HL-60/S4 (cell line): ENCODE measurements around the gene ACAA2.

ENCODE experiments used
- in situ Hi-C: fragments of 300-500 bp; cut with MboI; formaldehyde crosslinking; loops from 2 replicates; pipeline ENCODE4 v1.14.3; 2022; ENCODE audit warnings: low sequenced_read_pairs

The ACAA2 gene

DNA sequence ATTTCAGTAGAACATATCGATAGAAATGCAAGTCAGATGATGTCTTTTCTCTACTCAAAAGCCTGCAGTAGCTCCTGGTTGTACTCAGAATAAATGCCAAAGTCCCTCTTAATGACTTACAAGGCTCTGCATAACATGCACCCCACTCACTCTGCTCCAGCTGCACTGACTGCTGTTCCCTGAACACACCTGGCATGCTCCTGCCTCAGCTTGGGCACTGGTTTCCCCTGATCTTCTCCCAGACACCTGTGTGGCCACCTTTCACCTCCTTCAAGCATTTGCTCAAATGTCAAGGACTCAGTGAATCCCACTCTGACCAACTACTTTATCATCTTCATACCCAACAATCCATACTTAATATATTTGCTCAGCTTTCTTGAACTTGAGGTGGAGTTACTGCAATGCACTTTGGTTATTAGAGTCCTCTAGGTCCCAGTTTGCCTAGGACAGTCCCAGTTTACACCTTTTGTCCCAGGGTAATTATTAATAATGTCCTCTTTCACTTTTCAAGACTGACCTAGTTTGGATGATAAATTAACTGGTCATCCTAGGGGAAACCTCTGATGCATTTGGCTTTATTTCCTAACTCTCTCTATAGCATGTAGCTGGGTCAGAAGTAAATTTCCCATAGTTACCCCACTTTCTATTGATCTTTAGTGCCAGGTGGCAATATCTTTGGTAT, 44.1 kb downstream of the ACAA2 start:
- in situ Hi-C loops, result no loop called here

DNA sequence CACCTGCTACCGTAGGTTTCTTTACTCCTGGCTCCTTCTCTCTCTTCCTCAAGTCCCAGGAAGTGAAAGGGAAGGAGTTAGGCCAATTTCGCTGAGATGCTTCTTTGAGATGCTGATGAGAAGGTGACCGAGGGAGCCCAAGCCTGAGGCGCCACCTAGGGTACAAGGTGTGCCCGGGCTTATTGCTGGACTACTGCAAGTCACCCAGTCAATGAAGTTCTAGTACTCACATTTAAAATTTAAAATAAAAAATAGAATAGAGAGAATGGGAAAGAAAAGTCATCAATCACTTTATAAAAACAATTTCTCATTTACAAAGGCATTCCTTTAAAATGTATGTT, 45.3 kb downstream of the ACAA2 start:
- in situ Hi-C loops, result no loop called here

DNA sequence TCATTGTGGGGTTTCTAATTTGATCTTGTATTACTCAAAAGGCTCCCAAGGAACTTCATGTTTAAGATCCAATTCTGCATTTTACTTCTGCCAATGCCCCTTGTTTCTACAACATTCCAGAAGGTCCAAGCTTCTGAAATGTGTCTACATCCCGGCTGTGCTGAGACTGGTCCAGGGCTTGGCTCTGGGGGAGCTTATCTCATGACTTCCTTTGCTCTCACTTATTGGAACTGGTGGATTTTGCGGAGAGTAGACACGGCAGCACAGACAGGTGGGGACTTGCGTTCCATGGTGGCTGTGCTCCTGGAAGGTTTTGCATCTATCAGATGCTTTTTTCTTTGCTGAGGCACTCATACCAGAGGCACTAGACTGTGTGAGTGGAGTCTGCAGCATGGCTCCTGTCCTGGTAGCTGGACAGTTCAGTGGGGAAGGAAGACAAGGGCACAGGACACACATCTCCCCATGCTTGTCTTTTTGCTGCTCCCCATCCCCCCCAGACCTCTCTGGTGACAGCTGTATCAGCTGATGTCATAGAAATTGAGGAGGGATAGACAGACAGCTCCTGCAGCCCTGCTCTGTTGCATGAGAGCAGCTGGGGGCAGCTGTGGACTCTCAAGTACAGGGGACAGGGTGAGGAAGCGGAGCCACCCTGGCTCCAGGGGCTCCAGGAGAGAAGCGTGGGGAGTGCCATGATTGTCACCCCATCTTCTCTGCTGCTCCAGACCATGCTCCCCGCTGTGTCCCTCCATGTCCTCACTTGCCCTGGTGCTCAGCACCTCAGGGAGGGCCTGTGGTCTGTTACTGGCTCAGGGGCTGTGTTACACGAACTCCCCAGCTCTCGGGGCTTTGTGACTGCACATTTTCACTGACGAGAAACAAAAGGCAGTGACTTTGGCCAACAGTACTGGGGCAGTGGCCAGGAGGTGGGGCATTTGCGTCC, 46.0 kb downstream of the ACAA2 start:
- in situ Hi-C loops, result no loop called here

DNA sequence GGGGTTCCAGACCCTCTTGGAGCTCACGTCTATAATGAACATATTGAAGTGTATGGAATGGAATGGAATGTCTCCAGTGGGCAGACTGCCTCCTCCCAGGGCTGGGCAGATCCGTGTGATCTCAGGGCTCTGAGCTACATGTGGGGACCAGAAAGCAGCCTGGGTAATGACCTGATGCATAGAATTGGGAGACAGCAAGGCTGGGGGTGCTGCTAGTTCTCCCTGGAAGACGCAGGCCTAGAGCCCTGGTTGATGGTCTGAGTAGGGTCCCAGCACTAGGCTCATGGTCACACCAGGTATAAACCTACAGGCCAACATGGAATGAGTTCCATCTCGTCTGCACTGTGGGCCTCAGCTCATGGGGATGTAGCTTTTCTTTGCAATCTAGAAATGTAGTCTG, 46.7 kb downstream of the ACAA2 start:
- in situ Hi-C loops, result no loop called here

DNA sequence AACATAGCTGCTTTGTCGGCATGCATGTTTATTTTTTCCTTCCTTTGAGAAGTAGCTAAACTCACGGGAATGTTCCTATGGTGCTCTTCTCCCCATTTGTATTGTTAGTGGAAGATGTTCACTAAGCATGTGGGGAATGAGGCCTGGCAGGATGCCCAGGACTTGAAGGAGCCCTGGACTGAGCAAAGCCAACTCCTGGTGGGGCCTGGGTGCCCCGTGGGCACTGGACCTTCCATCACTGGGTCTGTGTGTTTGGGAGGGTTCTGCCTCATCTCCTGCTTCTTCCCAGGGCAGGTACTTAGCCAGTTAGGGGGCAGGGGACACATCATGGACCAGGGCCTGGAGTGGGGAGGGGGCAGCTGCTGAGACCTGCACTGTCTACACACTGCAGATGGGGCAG, 49.3 kb downstream of the ACAA2 start:
- in situ Hi-C loops, result no loop called here

DNA sequence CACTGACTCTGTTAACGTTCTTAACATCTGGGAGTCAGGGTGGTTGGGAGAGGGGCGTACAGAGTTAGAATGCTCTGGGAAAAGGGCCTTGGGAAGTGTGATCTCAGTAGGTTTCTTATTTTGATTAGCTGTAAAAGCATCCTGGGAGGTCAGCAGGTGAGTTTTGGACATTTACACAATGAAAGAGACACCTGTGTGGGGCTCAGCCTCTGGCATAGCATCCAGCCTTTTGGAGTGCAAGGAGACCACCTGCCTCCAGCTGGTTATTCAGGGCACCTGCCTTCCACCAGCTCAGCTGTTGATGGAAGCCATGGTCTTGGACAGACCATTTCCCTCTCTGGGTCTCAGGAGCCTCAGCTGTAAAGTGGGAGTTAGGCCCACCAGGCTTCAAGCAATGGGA, 49.7 kb downstream of the ACAA2 start:
- in situ Hi-C loops, result no loop called here

DNA sequence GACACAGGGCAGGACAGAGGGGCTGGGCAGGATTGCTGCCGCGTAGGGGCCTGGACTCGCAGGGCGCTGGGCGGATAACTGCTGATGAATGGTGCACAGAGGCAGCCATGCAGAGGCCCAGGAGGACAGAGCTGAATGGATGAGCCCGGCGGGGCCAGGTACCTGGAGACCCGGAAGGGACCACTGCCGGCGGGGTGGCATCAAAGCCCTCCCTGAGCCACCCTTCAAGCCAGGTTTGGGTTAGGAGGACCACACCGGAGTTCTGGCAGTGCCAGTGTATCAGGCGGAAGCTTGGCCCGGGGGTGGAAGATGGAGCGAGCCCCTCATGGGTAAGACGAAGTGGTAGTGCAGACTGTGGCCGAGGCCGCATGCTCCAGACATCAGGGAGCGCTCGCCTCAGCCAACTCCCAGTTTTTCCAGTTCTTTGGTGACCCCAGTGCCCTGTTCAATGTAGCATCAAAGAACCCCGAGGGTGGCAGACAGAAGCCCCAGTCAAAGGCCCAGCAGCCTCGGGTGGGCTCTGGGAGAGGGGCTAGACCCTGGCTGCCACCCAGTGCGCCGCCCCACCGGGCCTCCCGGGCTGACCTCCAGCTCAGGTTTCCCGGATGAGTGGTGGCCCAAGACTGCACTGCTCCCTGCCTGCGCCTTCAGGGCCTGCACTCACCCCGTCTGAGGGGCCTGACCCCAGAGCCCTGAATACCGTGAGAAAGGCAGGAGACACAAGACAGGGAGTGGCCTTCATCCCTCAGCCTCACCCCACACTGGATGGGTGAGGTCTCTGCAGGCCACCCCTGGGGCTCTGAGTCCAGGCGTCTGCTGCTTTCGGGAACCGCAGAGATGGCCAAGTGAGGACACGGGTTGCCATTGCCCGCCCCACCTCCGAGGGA, 50.9 kb downstream of the ACAA2 start:
- in situ Hi-C loops, result no loop called here

DNA sequence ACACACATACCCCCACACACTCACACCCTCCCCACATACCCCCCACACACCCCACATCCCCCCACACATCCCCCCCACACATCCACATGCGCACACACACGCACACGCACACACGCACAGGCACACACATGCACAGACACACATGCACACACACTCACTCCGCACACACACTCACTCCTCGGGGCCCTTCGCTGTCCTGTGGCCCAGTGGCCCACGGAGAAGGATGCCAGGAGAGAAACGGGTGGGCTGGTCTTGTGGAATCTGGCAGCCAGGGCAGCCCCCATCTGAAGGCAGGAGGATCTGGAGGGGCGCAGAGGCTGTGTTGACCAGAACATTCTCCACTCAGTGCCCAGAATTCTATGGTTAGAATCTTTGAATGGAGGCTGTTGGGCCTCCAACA, 51.6 kb downstream of the ACAA2 start:
- in situ Hi-C loops, result no loop called here

DNA sequence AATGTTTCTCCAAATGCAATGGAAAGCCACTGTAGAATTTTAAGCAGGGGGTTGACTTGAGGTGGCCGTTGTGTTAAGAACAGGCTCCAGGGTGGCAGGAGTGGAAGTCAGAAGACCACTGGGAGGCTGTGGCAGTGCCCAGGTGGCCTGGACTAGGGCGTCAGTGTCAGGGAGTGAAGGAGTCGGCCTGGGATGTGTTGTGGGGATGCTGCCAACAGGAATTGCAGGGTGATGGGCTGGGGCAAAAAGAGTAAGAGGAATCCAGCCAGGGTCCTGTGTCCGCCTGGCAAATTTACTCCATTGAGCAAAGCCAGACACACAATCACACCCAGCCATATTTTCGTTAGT, 55.1 kb downstream of the ACAA2 start:
- in situ Hi-C loops, result no loop called here

DNA sequence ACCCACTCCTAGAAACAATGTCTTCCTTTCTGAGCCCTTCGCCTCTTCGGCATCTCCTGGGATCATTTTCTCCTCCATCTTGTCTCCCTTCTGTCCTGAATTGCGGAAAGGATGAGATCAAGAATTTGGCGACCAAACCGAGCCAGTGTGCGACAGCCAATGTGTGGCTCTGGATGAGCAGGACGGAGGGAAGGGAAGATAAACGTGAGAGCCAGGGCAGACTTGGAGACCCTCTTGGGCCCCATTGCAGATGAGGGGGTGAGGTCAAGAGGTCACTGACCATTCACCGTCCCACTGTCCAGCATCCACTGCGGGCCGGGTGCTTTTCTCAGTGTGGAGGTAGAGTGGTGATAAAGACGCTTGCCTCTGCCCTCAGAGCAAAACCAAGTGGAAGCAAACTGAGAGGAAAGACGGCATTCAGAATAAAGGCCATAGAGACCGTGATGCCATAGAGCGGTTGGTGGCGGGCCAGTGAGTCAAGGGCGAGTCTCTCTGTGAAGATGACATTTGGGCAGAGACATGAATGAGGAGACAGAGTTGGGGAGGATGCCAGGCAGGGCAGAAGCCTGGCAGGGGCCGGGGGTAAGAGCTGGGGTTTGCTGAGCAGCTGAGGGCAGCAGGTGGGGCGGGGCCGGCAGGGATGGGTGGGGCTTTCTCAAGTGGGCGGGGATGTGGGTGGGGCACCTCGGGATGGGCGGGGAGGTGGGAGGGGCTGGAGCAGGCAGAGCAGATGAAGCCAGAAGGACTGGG, 55.6 kb downstream of the ACAA2 start:
- in situ Hi-C loops, result no loop called here

DNA sequence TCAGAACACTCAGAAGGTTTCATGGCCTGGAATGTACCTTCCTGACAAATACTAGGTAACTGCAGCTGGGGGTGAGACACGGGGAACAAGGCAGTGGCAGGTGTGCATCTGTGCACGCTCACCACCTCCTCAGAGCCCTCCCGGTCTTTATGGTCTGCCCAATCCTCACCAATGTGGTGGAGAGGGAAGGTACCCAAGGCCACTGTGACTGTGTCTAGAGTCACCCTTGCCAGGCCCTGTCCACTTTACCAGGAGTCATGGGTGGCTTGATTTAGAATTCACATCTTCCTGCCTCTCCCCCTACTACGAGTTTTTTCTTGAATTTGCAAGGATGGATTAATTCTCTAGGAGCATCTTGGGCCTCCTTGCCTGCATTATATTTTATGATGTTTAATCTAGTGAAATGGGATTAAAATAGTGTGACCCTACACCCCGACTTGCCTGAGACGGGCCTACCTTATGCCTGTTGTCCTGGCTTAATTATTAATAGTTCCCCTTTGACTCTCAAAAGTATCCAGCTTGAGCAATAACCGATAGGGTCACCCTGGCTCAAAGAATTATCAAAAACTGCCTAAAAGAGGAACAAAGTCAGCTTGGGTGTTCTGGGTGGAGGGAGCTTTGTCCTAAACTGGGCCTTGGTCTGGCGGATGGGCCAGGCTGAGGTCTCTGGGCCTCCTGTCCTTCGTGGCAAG, 56.5 kb downstream of the ACAA2 start:
- in situ Hi-C loops, result no loop called here

DNA sequence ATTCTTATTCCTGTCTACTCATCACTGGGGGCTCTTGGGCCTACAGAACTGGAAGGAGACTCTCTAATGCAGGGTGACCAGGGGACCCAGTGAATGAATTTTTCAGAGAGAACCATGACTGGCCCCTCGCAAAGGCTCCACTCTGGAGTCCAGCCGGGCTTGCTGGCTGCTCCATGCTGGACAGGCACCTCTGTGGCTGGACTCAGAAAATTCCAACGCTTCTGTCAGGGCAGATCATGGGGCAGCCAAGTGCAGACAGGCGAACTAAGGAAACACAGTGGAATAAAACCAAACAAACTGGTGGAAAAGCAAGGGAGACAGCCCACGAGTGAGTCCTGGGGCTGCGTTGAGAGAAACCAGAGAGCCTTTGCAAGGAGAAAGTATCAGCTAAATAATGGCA, 57.2 kb downstream of the ACAA2 start:
- in situ Hi-C loops, result no loop called here

DNA sequence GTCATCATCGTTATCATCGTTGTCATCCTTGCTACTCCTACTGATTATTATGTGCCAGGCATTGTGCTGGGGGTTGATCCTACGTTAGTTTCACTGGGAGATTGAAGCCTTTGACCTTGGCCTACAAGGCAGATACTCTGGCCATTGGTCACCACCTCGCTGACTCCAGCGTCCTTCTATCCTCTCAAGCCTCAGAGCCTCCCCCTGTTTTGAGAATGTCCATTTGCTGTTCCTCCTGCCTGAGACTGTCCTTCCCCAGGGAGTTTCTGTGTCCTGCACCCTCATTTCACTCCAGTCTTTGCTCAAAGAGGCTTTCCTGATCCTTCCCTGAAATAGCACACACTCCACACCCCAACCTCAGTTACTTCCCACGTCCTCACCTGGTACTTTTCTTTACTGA, 57.8 kb downstream of the ACAA2 start:
- in situ Hi-C loops, result no loop called here

DNA sequence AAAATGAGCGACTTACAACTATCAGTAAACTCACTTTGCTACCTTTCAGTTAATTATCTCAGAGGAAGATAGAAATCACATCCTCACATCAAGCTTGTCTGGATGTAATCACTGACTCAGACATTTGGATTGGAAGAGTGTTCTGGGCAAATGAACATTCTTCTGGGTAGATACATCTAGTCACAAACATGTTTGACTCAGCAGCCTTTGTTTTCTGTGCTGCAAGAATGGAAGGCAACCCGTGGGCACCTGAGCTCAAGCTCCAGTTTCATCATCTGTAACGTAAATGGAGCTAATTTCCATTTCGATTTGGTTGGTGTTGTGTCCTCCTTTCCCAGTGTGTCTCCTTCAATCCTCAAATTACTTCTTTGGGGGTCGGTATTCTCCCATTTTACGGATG, 58.5 kb downstream of the ACAA2 start:
- in situ Hi-C loops, result no loop called here

DNA sequence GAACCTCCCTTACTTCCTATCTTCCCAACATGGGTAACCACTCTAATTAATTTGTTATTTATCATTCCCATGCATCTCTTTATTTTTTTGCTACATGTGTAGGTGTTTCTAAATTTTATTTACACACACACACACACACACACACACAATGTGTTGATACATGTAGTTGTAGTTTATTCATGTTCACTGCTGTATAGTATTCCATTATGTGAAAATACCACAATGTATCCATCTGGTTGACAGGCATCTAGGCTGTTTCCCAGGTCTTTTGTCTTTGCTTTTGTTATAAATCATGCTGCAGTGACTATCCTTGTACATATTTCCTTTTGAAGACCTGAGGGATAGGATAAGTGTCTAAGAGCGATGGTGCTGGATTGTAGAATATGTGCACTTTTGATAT, 59.7 kb downstream of the ACAA2 start:
- in situ Hi-C loops, result no loop called here

DNA sequence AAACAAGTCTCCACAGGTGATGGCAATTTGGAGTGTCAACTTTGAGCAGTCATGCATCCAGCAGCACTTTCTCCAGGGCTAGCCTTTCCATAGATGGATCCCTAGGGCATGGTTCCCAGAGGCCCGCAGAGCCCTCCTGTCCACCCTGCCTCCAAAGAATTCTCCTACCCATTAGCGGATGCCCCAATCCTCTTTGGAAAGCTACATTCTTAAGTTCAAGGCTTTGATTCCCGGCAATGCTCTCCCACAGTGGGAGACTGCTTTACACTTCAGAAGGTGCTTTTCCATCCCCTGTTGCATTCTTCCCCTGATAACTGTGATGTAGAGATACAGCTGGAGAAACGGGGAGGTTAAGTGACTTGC, 61.3 kb downstream of the ACAA2 start:
- in situ Hi-C loops, result no loop called here

DNA sequence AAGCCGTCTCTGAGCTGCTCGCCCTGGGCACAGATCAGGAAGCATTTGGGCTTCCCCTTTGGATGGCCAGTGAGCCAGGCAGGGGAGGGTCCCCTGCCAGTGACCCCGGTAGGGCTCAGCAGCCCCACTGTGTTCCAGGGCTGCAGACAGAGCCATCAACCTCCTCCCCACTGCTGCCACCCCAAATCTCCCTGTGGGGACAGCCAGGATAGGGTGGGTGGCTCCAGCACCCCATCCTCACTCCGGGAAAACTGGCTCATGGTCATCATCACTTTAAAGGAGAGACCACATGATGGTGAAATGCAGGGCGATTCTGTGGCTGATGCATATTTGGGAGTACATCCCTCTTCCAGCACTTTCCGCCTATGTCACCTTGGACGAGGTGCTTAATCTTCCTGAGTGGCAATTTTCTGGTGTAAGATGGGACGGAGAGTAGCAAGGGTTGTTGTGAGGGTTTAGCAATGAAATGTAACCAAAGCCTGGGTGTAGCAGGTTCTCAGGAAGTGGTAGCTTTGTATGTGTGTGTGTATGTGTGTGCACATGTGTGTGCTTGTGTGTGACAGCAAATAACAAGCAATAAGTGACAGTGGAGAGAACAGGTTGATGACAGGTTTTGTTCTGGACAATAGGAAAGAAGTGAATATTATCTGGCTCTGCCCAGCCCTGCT, 61.8 kb downstream of the ACAA2 start:
- in situ Hi-C loops, result no loop called here

DNA sequence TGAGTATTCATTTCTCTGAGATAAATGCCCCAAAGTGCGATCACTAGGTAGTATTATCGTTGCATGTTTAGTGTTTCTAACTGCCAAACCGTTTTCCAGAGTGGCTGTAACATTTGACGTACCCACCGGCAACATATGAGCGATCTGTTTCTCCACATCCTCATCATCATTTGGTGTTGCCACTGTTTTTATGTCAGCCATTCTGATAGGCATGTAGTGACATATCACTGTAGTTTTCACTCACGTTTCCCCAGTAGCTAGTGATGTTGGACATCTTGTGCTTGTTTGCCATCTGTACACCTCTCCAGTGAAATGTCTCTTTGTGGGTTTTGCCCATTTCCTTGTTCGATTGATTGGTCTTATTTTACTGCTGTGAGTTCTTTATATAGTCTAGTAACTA, 63.8 kb downstream of the ACAA2 start:
- in situ Hi-C loops, result no loop called here

DNA sequence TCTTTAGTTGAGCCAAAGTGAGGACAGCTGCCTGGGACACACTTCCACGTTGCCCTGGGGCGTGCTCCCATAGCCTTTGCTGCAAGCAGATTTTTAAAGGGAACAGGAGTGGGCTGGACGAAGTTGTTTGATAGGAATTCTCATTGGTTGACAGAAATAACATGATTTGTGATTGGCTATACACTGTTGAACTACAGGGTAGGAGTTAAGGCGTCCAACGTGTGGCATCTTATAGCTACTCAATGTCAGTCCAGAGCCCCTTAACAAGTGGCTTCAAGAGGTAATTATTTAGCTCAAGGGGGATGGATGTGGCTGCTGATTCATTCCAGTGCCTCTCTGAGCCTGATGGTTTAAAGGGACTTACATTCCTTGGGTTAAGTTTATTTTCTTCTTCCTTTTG, 65.5 kb downstream of the ACAA2 start:
- in situ Hi-C loops, result no loop called here
